ENCODE measurements around the gene MDGA2. TPM values are rescaled to one million over a fixed set of nuclear protein-coding genes. Genes with fewer than 3 reads are reported as not detected.

MDGA2 gene
- total RNA-seq, 1 experiment from 2014 or later: not detected

GRCh38 chr14:47595552-47595951 lies 79.9 kb downstream of the MDGA2 start:
- H4K20me1 ChIP-seq (ENCODE audit: insufficient read depth): no peaks in the 10 kb centered on the region
- CTCF ChIA-PET: no interaction called here
- H3K36me3 ChIP-seq (ENCODE audit: low read depth): no peaks in the 10 kb centered on the region
- no peak overlapping the region for H3K27ac ChIP-seq
- no TSS peak for BruUV-seq (replicated peaks)
- H3K4me2 ChIP-seq: no peak overlapping the region
- H2AFZ ChIP-seq: no peak overlapping the region
- TF ChIP-seq EZH2 (IDR thresholded peaks at IDR 0.05; ENCODE audit: low read depth) (no peak), CTCF (conservative IDR thresholded peaks at IDR 0.05) (no peak)
- POLR2A ChIA-PET (ENCODE audit: unreplicated experiment): no interaction called here
- H3K9me3 ChIP-seq (ENCODE audit: insufficient read depth, low read depth): no peaks in the 10 kb centered on the region
- H3K9me2 ChIP-seq (ENCODE audit: insufficient read depth): no peaks in the 10 kb centered on the region
- no peaks in the 10 kb centered on the region for H3F3A ChIP-seq (ENCODE audit: insufficient read depth, low read depth)
- no peaks in the 10 kb centered on the region for H3K27me3 ChIP-seq (ENCODE audit: insufficient read depth, low read depth)
- H3K79me2 ChIP-seq (ENCODE audit: low read depth): no peaks in the 10 kb centered on the region
- H3K4me3 ChIP-seq: no peak overlapping the region
- intact Hi-C loops (cut with micrococcal nuclease; ENCODE audit: unreplicated experiment): no loop called here
- H3K4me1 ChIP-seq (replicated peaks; ENCODE audit: insufficient read depth): no peaks in the 10 kb centered on the region
- DNase-seq: no peak

DNA sequence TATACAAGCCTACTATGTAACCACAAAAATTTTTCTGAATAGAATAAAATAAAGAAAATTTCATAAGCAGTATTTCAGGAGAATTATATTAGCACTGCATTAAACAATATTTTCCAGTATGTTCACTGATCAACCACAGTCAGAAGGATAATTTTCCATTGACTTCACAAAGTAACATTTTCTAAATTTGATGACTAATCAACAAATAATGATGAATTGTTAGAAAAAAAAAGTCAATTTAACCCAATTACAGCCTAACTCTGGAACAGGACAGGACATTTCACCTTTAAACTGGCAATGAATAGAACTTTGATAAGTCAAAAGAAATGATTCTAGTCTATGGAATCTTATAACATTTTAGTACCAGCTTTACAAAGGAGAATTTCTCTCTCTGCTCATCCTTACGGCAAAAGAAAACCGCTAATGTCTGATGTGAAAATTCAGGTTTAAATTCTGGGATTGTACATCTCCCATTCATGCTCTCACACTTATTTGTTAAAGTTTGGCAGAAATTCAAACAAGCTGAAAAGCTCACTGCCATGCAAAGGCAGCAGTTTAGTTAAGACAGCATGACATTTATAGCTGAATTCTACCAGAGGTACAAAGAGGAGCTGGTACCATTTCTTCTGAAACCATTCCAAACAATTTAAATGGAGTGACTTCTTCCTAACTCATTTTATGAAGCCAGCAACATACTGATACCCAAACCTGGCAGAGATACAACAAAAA lies 84.5 kb downstream of the MDGA2 start:
- TF ChIP-seq EZH2 (IDR thresholded peaks at IDR 0.05; ENCODE audit: low read depth) (no peak), CTCF (conservative IDR thresholded peaks at IDR 0.05) (no peak)
- Histone ChIP-seq H3K27ac (no peak overlapping the region), H3F3A (ENCODE audit: insufficient read depth, low read depth) (no peaks in the 10 kb centered on the region), H2AFZ (no peak overlapping the region), H3K9me2 (ENCODE audit: insufficient read depth) (no peaks in the 10 kb centered on the region), H3K4me1 (replicated peaks; ENCODE audit: insufficient read depth) (no peaks in the 10 kb centered on the region), H3K79me2 (ENCODE audit: low read depth) (no peaks in the 10 kb centered on the region), H3K36me3 (ENCODE audit: low read depth) (no peaks in the 10 kb centered on the region), H3K4me3 (no peak overlapping the region), H3K9me3 (ENCODE audit: insufficient read depth, low read depth) (no peaks in the 10 kb centered on the region), H3K27me3 (ENCODE audit: insufficient read depth, low read depth) (no peaks in the 10 kb centered on the region), H3K4me2 (no peak overlapping the region), H4K20me1 (ENCODE audit: insufficient read depth) (no peaks in the 10 kb centered on the region)
- no TSS peak for BruUV-seq (replicated peaks)
- ChIA-PET POLR2A (ENCODE audit: unreplicated experiment) (no interaction called here), CTCF (no interaction called here)
- intact Hi-C loops (cut with micrococcal nuclease; ENCODE audit: unreplicated experiment): no loop called here
- DNase-seq: no peak

GRCh38 chr14:47585447-47585846 lies 90.0 kb downstream of the MDGA2 start:
- TF ChIP-seq EZH2 (IDR thresholded peaks at IDR 0.05; ENCODE audit: low read depth) (no peak), CTCF (conservative IDR thresholded peaks at IDR 0.05) (no peak)
- Histone ChIP-seq H3F3A (ENCODE audit: insufficient read depth, low read depth) (no peaks in the 10 kb centered on the region), H3K4me1 (replicated peaks; ENCODE audit: insufficient read depth) (no peaks in the 10 kb centered on the region), H3K27me3 (ENCODE audit: insufficient read depth, low read depth) (no peaks in the 10 kb centered on the region), H3K9me2 (ENCODE audit: insufficient read depth) (no peaks in the 10 kb centered on the region), H3K4me3 (no peak overlapping the region), H3K36me3 (ENCODE audit: low read depth) (no peaks in the 10 kb centered on the region), H3K79me2 (ENCODE audit: low read depth) (no peaks in the 10 kb centered on the region), H2AFZ (no peak overlapping the region), H3K9me3 (ENCODE audit: insufficient read depth, low read depth) (no peaks in the 10 kb centered on the region), H3K4me2 (no peak overlapping the region), H3K27ac (no peak overlapping the region), H4K20me1 (ENCODE audit: insufficient read depth) (no peaks in the 10 kb centered on the region)
- BruUV-seq (replicated peaks): no TSS peak
- ChIA-PET CTCF (no interaction called here), POLR2A (ENCODE audit: unreplicated experiment) (no interaction called here)
- DNase-seq: no peak
- intact Hi-C loops (cut with micrococcal nuclease; ENCODE audit: unreplicated experiment): no loop called here
